ENCODE data around the gene GHSR.

Gene GHSR

GRCh38 chr3:172410702-172411477 lies 37.4 kb downstream of the GHSR start:
- Histone ChIP-seq H2BK12ac (ENCODE audit: low read length in 2 of 2) (no peak overlapping the region), H2AK5ac (ENCODE audit: low read length, severe bottlenecking) (no peak overlapping the region), H4K91ac (ENCODE audit: low read length) (no peak overlapping the region), H3K9ac (ENCODE audit: low read length) (no peak overlapping the region), H3K9me3 (ENCODE audit: control insufficient read depth, low read length) (no peaks in the 10 kb centered on the region), H3K27me3 (ENCODE audit: control insufficient read depth in 1 of 2, insufficient read depth in 1 of 2, low read length in 2 of 2) (peaks cover 0 to 3% of the 10 kb centered on the region in 2 experiments), H2BK15ac (ENCODE audit: low read depth, poor library complexity, severe bottlenecking) (no peak overlapping the region), H3K14ac (ENCODE audit: low read length in 2 of 2) (peak overlapping the region in 1 of 2 experiments; percentile 36), H4K8ac (ENCODE audit: low read length) (no peak overlapping the region), H3K18ac (ENCODE audit: low read depth in 1 of 2, low read length in 2 of 2) (no peak overlapping the region), H3K79me1 (replicated peaks; ENCODE audit: low read length, poor library complexity, severe bottlenecking) (no peaks in the 10 kb centered on the region), H2AFZ (ENCODE audit: low read depth, low read length) (no peak overlapping the region), H3K36me3 (ENCODE audit: control insufficient read depth in 1 of 2, insufficient read depth in 2 of 2, low read depth in 1 of 2, low read length in 2 of 2) (no peaks in the 10 kb centered on the region), H3K23ac (ENCODE audit: low read length in 2 of 2) (no peak overlapping the region), H3K4ac (ENCODE audit: low read depth in 1 of 2, low read length in 2 of 2) (no peak overlapping the region), H3K4me2 (ENCODE audit: low read length, poor library complexity, severe bottlenecking) (no peak overlapping the region), H2BK120ac (ENCODE audit: low read depth, low read length) (no peak overlapping the region), H2BK5ac (ENCODE audit: low read depth, low read length, poor library complexity, severe bottlenecking) (no peak overlapping the region), H3K4me1 (ENCODE audit: control insufficient read depth, insufficient read depth, low read depth, low read length) (no peaks in the 10 kb centered on the region), H3K4me3 (ENCODE audit: insufficient read depth in 1 of 2, low read depth in 1 of 2, low read length in 2 of 2) (no peak overlapping the region), H3K27ac (ENCODE audit: low read length, poor library complexity, severe bottlenecking) (no peak overlapping the region)
- no peak for DNase-seq
- WGBS, result 90% methylated on average over 13 of the region's 13 CpGs

GRCh38 chr3:172407872-172408271 lies 40.4 kb downstream of the GHSR start:
- no peak overlapping the region for H3K4me3 ChIP-seq (ENCODE audit: insufficient read depth in 1 of 2, low read depth in 1 of 2, low read length in 2 of 2)
- H3K9ac ChIP-seq (ENCODE audit: low read length), result no peak overlapping the region
- no peak overlapping the region for H3K4ac ChIP-seq (ENCODE audit: low read depth in 1 of 2, low read length in 2 of 2)

GRCh38 chr3:172405914-172406313 lies 42.3 kb downstream of the GHSR start:
- Histone ChIP-seq H2BK15ac (ENCODE audit: low read depth, poor library complexity, severe bottlenecking) (no peak overlapping the region), H3K79me1 (replicated peaks; ENCODE audit: low read length, poor library complexity, severe bottlenecking) (no peaks in the 10 kb centered on the region), H3K4me3 (ENCODE audit: insufficient read depth in 1 of 2, low read depth in 1 of 2, low read length in 2 of 2) (no peak overlapping the region), H3K27ac (ENCODE audit: low read length, poor library complexity, severe bottlenecking) (no peak overlapping the region), H2BK120ac (ENCODE audit: low read depth, low read length) (no peak overlapping the region), H2AFZ (ENCODE audit: low read depth, low read length) (no peak overlapping the region), H3K4me2 (ENCODE audit: low read length, poor library complexity, severe bottlenecking) (no peak overlapping the region), H3K9ac (ENCODE audit: low read length) (no peak overlapping the region), H3K18ac (ENCODE audit: low read depth in 1 of 2, low read length in 2 of 2) (no peak overlapping the region), H2AK5ac (ENCODE audit: low read length, severe bottlenecking) (no peak overlapping the region), H3K14ac (ENCODE audit: low read length in 2 of 2) (no peak overlapping the region), H2BK12ac (ENCODE audit: low read length in 2 of 2) (no peak overlapping the region), H4K91ac (ENCODE audit: low read length) (no peak overlapping the region), H2BK5ac (ENCODE audit: low read depth, low read length, poor library complexity, severe bottlenecking) (no peak overlapping the region), H3K23ac (ENCODE audit: low read length in 2 of 2) (no peak overlapping the region), H3K4ac (ENCODE audit: low read depth in 1 of 2, low read length in 2 of 2) (no peak overlapping the region), H4K8ac (ENCODE audit: low read length) (no peak overlapping the region), H3K27me3 (ENCODE audit: control insufficient read depth in 1 of 2, insufficient read depth in 1 of 2, low read length in 2 of 2) (no peaks in the 10 kb centered on the region), H3K4me1 (ENCODE audit: control insufficient read depth, insufficient read depth, low read depth, low read length) (no peaks in the 10 kb centered on the region), H3K36me3 (ENCODE audit: control insufficient read depth in 1 of 2, insufficient read depth in 2 of 2, low read depth in 1 of 2, low read length in 2 of 2) (peaks cover 6 to 31% of the 10 kb centered on the region in 2 experiments), H3K9me3 (ENCODE audit: control insufficient read depth, low read length) (no peaks in the 10 kb centered on the region)
- WGBS, result 78% methylated on average over 2 of the region's 2 CpGs
- no peak for DNase-seq

More at GRCh38 chr3:172407872-172408271, 40.4 kb downstream of the GHSR start:
- Histone ChIP-seq H3K4me1 (ENCODE audit: control insufficient read depth, insufficient read depth, low read depth, low read length) (no peaks in the 10 kb centered on the region), H3K27me3 (ENCODE audit: control insufficient read depth in 1 of 2, insufficient read depth in 1 of 2, low read length in 2 of 2) (no peaks in the 10 kb centered on the region), H2BK5ac (ENCODE audit: low read depth, low read length, poor library complexity, severe bottlenecking) (no peak overlapping the region), H3K36me3 (ENCODE audit: control insufficient read depth in 1 of 2, insufficient read depth in 2 of 2, low read depth in 1 of 2, low read length in 2 of 2) (peaks cover 0 to 12% of the 10 kb centered on the region in 2 experiments), H3K4me2 (ENCODE audit: low read length, poor library complexity, severe bottlenecking) (no peak overlapping the region), H3K27ac (ENCODE audit: low read length, poor library complexity, severe bottlenecking) (no peak overlapping the region), H2BK120ac (ENCODE audit: low read depth, low read length) (no peak overlapping the region), H2AK5ac (ENCODE audit: low read length, severe bottlenecking) (no peak overlapping the region), H2BK12ac (ENCODE audit: low read length in 2 of 2) (no peak overlapping the region), H3K14ac (ENCODE audit: low read length in 2 of 2) (no peak overlapping the region), H3K23ac (ENCODE audit: low read length in 2 of 2) (no peak overlapping the region), H3K79me1 (replicated peaks; ENCODE audit: low read length, poor library complexity, severe bottlenecking) (no peaks in the 10 kb centered on the region), H4K91ac (ENCODE audit: low read length) (no peak overlapping the region), H3K18ac (ENCODE audit: low read depth in 1 of 2, low read length in 2 of 2) (no peak overlapping the region), H3K9me3 (ENCODE audit: control insufficient read depth, low read length) (no peaks in the 10 kb centered on the region), H4K8ac (ENCODE audit: low read length) (no peak overlapping the region), H2AFZ (ENCODE audit: low read depth, low read length) (no peak overlapping the region), H2BK15ac (ENCODE audit: low read depth, poor library complexity, severe bottlenecking) (no peak overlapping the region)
- 94% methylated on average over 3 of the region's 3 CpGs for WGBS
- DNase-seq, result no peak

GRCh38 chr3:172404237-172404962 lies 43.9 kb downstream of the GHSR start:
- H4K91ac ChIP-seq (ENCODE audit: low read length), result no peak overlapping the region
- H3K4me3 ChIP-seq (ENCODE audit: insufficient read depth in 1 of 2, low read depth in 1 of 2, low read length in 2 of 2), result no peak overlapping the region
- no peak overlapping the region for H2BK15ac ChIP-seq (ENCODE audit: low read depth, poor library complexity, severe bottlenecking)
- H2AK5ac ChIP-seq (ENCODE audit: low read length, severe bottlenecking), result no peak overlapping the region
- DNase-seq, result no peak
- no peak overlapping the region for H4K8ac ChIP-seq (ENCODE audit: low read length)
- H3K9ac ChIP-seq (ENCODE audit: low read length), result no peak overlapping the region
- 62% methylated on average over 12 of the region's 12 CpGs for WGBS
- no peak overlapping the region for H3K14ac ChIP-seq (ENCODE audit: low read length in 2 of 2)
- H3K36me3 ChIP-seq (ENCODE audit: control insufficient read depth in 1 of 2, insufficient read depth in 2 of 2, low read depth in 1 of 2, low read length in 2 of 2), result peaks cover 6 to 41% of the 10 kb centered on the region in 2 experiments
- no peak overlapping the region for H3K18ac ChIP-seq (ENCODE audit: low read depth in 1 of 2, low read length in 2 of 2)
- no peaks in the 10 kb centered on the region for H3K9me3 ChIP-seq (ENCODE audit: control insufficient read depth, low read length)
- no peak overlapping the region for H3K4me2 ChIP-seq (ENCODE audit: low read length, poor library complexity, severe bottlenecking)
- no peaks in the 10 kb centered on the region for H3K4me1 ChIP-seq (ENCODE audit: control insufficient read depth, insufficient read depth, low read depth, low read length)
- H3K27me3 ChIP-seq (ENCODE audit: control insufficient read depth in 1 of 2, insufficient read depth in 1 of 2, low read length in 2 of 2), result no peaks in the 10 kb centered on the region
- H3K4ac ChIP-seq (ENCODE audit: low read depth in 1 of 2, low read length in 2 of 2), result no peak overlapping the region
- no peaks in the 10 kb centered on the region for H3K79me1 ChIP-seq (replicated peaks; ENCODE audit: low read length, poor library complexity, severe bottlenecking)
- H2BK12ac ChIP-seq (ENCODE audit: low read length in 2 of 2), result no peak overlapping the region
- no peak overlapping the region for H2BK120ac ChIP-seq (ENCODE audit: low read depth, low read length)
- H3K23ac ChIP-seq (ENCODE audit: low read length in 2 of 2), result no peak overlapping the region
- H3K27ac ChIP-seq (ENCODE audit: low read length, poor library complexity, severe bottlenecking), result no peak overlapping the region
- H2BK5ac ChIP-seq (ENCODE audit: low read depth, low read length, poor library complexity, severe bottlenecking), result no peak overlapping the region
- no peak overlapping the region for H2AFZ ChIP-seq (ENCODE audit: low read depth, low read length)
